GM21381 (cell line): ENCODE data around the gene FLOT2.
"Not testable (repeated sequence)": the region's sequence is repeated elsewhere in the genome, so short reads cannot be mapped to it uniquely, and the experiment has no call there.

Source experiments
- ATAC-seq: cut with Tn5 transposase; IDR thresholded peaks from one replicate; pipeline ENCODE4 v1.9.1; 2021; ENCODE audit warnings: mild to moderate bottlenecking, moderate library complexity; ENCODE audit not compliant: unreplicated experiment

FLOT2 gene

GRCh38 chr17:28897769-28898526 lies 415 bp upstream of the FLOT2 start:
- no peak for ATAC-seq

GRCh38 chr17:28896491-28896883 lies 1.0 kb downstream of the FLOT2 start:
- ATAC-seq, result no peak

GRCh38 chr17:28895794-28896447 lies 1.6 kb downstream of the FLOT2 start:
- no peak for ATAC-seq

GRCh38 chr17:28893248-28894183 lies 4.0 kb downstream of the FLOT2 start:
- ATAC-seq, result not testable (repeated sequence)

GRCh38 chr17:28892024-28892423 lies 5.5 kb downstream of the FLOT2 start:
- no peak for ATAC-seq

GRCh38 chr17:28891201-28891600 lies 6.3 kb downstream of the FLOT2 start:
- ATAC-seq, result no peak

GRCh38 chr17:28889996-28890395 lies 7.5 kb downstream of the FLOT2 start:
- ATAC-seq, result no peak

- ATAC-seq, result no peak
Observed at GRCh38 chr17:28888832-28889231, 8.7 kb downstream of the FLOT2 start.

- no peak for ATAC-seq
Observed at GRCh38 chr17:28887871-28888471, 9.6 kb downstream of the FLOT2 start.

- ATAC-seq, result no peak
Observed at GRCh38 chr17:28885951-28886350, 11.6 kb downstream of the FLOT2 start.

- no peak for ATAC-seq
Observed at GRCh38 chr17:28885363-28885762, 12.2 kb downstream of the FLOT2 start.

GRCh38 chr17:28883967-28884702 lies 13.4 kb downstream of the FLOT2 start:
- no peak for ATAC-seq

GRCh38 chr17:28882154-28882895 lies 15.2 kb downstream of the FLOT2 start:
- no peak for ATAC-seq

GRCh38 chr17:28881533-28882056 lies 15.9 kb downstream of the FLOT2 start:
- no peak for ATAC-seq

GRCh38 chr17:28880572-28880945 lies 17.0 kb downstream of the FLOT2 start:
- ATAC-seq, result no peak

- no peak for ATAC-seq
Observed at GRCh38 chr17:28879886-28880571, 17.5 kb downstream of the FLOT2 start.

- ATAC-seq, result no peak
Observed at GRCh38 chr17:28878981-28879380, 18.6 kb downstream of the FLOT2 start.

GRCh38 chr17:28878158-28878910 lies 19.2 kb downstream of the FLOT2 start:
- no peak for ATAC-seq
